D721Med (cell line): ENCODE measurements around the gene COL11A2.

Source experiments
- DNase-seq: peaks from one replicate; pipeline ENCODE4 v3.0.0; 2011; ENCODE audit warnings: low spot score; ENCODE audit not compliant: insufficient read length
- FAIRE-seq: peaks from 2 replicates; lab custom pipeline; 2011; peaks lifted over from hg19 to GRCh38; lab: Jason Lieb, UNC
- TF ChIP-seq, protein P1 (sequence below): IDR thresholded peaks from 2 replicates; pipeline ENCODE4 v1.5.1; 2012; ENCODE audit warnings: mild to moderate bottlenecking, control low read depth; ENCODE audit not compliant: insufficient read depth; ENCODE audit errors: missing control alignments

The COL11A2 gene

GRCh38 chr6:33174784-33175183 lies 17.5 kb downstream of the COL11A2 start:
- DNase-seq: no peak
- TF ChIP-seq, protein P1, sequence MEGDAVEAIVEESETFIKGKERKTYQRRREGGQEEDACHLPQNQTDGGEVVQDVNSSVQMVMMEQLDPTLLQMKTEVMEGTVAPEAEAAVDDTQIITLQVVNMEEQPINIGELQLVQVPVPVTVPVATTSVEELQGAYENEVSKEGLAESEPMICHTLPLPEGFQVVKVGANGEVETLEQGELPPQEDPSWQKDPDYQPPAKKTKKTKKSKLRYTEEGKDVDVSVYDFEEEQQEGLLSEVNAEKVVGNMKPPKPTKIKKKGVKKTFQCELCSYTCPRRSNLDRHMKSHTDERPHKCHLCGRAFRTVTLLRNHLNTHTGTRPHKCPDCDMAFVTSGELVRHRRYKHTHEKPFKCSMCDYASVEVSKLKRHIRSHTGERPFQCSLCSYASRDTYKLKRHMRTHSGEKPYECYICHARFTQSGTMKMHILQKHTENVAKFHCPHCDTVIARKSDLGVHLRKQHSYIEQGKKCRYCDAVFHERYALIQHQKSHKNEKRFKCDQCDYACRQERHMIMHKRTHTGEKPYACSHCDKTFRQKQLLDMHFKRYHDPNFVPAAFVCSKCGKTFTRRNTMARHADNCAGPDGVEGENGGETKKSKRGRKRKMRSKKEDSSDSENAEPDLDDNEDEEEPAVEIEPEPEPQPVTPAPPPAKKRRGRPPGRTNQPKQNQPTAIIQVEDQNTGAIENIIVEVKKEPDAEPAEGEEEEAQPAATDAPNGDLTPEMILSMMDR: no peak
- FAIRE-seq: no peak

DNA sequence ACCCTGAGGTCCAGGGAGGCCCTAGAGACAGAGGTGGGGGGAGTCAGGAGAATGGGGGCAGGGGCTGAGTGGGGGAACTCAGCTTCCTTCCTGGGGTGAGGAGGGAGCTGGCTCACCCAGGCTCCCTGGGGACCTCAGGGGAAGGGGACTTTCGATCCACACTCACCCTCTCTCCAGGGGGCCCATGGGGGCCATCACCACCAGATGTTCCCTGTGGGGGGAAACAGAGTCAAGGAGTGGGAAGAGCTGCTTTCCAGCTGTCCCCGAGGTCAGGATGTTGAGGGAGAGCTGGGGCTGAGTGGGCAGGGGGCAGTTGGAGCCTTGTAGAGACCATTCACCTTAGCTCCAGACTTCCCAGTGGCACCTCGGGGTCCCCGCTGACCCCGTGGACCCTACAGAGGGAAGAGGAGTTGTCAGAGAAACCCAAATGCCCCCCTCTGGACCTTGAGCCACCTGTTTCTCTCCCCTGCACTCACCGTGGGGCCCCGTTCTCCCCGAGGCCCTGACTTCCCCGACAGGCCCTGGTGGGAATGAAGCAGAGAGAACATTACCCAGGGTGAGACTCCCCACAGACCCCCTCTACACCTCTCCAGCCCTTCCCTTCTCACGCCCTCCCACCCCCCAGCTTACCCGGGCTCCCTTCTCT lies 18.6 kb downstream of the COL11A2 start:
- DNase-seq: no peak
- no peak for FAIRE-seq
- TF ChIP-seq, protein P1: no peak

DNA sequence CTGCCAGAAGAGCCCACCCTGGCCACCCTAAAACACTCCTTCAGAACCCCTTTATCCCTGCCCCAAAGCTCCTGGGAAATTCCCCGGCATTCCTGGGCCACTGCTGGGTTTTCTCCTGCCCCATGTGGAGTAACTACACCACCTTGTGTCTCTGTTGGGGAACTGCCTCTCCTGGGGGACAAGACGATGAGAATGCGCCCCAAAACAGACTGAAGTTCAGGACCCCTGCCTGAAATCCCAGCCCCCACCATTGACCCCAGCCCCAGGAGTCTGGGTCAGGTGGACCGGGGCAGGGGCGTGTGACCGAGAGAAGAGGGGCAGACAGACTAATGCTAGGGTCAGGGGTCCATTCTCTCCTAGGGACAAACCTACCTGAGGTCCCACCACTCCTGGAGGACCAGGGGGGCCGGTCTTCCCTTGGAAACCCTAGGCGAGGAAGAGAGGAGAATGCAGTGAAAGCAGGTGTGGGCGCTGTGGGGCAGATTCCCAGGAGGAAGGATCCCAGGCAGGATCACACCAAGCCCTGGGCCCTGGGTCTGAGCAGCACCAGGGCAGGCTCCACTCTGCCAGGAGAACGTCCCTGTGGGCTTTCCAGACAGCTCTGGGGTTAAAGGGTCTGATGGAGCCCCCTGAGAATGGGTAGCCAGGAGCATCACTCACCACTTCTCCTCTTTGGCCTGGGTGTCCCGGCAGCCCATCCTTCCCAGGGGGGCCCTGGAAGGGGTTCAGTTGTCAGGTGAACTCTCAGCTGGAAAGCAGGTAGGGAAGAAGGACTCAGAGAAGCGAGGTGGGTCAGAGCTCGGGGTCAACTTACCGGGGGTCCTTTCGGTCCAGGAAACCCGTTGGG lies 19.4 kb downstream of the COL11A2 start:
- TF ChIP-seq, protein P1: peak; percentile 39
- DNase-seq (peak; percentile 63), FAIRE-seq (no peak)

DNA sequence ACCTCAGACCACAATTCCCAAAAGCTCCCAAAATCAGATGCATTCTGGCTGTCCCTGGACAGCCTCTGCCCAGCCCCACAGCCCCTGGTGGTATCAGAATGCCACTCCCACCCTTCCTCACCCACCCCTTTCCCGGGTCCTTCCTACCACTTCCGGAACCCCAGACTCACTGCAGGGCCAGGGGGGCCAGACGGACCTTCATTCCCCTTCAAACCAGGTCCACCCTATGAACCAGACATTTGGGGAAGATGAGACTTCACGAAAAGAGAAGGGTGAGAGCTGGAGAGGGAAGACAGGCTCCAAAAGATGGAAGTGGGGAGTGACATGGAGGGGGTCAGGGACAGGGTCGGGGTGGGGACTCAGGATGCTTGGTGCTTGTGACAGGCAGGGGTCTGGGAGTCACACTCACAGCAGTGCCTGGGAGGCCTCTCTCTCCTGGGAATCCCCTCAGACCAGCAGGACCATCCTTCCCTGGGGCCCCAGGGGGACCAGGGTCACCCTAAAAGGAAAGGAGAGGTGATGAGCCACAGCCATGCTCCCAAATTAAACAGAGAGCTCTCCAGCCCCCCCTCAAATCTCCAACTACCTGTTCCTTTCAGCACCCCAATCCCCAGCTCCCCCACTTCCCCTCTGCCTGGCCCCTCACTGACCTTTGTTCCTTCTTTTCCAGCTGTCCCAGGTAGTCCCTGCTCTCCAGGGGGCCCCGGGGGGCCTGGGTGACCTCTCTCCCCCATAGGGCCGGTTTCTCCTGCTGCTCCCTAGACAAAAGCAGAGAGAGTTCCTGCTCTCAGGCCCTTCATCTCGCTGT lies 20.2 kb downstream of the COL11A2 start:
- TF ChIP-seq, protein P1: no peak
- FAIRE-seq: no peak
- DNase-seq: no peak

DNA sequence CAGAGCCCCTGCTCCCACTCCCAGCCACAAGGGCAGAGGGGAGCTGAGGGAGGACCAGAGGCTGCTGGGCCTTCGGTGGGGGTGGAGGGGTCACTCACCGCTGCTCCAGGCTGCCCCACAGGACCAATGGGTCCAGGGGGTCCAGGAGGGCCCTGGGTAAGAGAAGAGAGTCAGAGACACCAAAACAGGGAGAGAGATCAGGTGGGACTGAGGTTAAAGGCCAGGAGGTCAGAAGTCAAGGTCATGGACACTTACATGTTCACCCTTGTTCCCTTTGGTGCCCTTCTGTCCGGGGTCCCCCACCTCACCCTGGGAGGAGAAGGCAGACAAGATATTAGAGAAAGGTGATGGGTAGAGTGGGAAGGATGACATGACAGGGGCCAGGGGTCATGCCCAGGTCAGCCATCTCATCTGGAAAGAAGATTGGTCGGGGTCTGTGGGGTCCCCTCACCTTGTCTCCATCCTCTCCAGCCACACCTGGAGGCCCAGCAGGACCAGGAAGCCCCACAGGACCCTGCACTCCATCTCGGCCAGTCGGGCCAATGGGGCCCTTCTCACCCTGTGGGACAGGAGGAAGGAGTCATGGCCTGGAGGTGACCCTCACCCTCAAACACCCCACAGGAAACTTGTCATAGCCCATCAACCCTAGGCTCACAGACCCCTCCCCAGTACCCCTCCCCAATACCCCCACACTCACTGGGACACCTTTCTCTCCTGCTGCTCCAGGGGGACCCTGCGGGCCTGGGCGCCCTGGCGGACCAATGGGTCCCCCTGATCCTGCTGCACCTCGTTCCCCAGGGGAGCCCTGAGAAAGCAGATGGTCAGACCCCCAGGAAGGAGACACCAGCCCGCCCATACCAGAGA lies 21.0 kb downstream of the COL11A2 start:
- TF ChIP-seq, protein P1: no peak
- DNase-seq (no peak), FAIRE-seq (no peak)
